NCI-H2196 (cell line): ENCODE data around the gene BICDL2.
A peak's percentile ranks its signal among the peaks of the same experiment; 100 is the strongest.

Source experiments
- DNase-seq: peaks from one replicate; lab custom pipeline; 2025; ENCODE audit not compliant: unreplicated experiment; lab: John Stamatoyannopoulos, UW

Gene BICDL2

DNA sequence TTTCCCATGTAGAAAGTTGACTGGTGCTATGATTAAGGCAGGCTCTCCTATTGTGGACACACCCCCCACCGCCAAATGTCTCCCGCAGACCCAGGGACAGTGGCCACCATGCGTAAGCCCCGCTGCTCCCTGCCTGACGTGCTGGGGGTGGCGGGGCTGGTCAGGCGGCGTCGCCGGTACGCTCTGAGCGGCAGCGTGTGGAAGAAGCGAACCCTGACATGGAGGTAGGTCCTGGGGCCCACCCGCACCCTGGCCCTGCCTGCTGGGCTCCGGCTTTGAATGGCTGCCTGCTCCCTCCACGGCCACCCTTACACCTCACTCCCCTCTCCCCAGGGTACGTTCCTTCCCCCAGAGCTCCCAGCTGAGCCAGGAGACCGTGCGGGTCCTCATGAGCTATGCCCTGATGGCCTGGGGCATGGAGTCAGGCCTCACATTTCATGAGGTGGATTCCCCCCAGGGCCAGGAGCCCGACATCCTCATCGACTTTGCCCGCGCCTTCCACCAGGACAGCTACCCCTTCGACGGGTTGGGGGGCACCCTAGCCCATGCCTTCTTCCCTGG, 13.3 kb upstream of the BICDL2 start:
- DNase-seq, result no peak

DNA sequence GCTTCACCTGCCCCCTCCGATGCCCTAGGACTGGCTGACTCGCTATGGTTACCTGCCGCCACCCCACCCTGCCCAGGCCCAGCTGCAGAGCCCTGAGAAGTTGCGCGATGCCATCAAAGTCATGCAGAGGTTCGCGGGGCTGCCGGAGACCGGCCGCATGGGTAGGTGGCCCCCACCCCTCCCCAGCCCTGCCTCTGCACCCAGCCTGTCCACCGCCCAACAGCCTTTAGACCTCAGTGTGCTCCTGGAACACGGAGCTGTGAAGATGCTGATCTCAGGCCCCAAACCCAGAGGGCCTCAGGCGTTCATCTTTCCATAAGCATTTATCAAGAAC, 10.6 kb upstream of the BICDL2 start:
- DNase-seq, result no peak

DNA sequence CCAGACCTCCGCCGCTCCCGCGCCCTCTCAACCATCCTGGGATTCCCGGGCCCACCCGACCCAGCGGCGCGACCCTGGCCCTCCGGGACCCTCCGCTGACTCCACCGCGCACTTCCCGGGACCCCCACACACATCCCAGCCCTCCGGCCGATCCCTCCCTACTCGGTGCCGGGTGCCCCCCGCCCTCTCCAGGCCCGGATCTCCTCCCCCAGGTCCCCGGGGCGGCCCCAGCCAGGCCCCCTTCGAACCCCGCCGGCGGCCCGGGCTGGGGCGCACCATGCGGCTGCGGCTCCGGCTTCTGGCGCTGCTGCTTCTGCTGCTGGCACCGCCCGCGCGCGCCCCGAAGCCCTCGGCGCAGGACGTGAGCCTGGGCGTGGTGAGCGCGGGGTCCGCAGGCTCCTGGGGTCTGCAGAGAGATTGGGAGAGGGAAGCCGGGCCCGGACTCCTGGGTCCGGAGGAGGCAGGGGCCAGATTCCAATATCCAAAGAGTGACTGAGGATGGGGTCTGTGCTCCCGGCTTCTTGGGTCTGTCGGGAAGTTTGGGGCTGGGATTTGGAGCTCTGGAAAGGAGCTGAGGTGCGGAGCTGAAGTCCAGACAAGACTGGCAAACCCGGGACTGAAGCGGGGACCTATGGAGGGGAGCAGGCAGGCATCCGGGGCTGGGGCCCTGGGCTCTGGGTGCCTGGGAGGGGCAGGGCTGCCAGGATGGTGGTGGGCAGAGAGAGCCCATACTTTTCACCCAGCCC, 10.1 kb upstream of the BICDL2 start:
- no peak for DNase-seq

DNA sequence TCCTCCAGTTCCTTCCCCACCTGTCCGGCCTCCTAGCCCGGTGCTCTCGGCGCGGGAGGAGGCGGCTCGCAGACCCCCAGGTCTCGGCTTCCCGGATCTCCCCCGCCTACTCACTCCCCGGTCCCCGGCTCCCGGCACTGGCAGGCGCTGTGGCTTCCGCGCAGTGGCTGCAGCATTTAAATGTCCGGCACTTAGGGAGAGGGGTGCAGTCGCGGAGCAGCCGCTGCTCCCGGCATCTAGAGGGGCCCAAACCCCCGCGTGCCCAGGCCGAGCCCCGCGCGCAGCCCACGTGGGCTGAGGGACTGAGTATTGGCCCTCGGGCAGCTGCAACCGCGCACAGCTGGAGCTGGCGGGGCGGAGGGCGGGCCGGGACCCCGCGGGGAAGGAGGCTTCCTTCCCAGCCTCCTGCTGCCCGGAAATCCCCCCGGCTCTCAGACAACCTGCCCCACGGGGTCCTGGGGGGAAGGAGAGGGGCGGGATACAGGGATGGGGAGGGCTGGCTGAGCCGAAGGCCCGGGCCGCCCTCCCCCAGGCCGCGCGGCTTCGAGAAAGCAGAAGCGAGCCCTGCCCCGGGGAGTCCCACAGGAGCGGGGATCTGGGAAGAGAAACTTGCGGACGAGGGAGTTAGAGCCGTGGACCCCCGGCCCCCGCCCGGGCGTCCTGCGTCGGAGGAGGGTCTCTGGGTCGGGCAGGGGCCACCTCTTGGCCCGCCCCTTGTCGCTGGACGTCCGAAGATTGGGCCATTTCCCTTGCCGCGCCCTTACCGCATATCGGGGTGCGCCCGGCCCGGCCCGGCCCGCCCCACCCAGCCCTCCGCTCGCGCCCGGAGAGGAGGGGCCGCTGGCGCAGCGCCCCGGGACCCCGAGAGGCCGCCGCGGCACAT, 9.3 kb upstream of the BICDL2 start, which contains the start of gene MMP25:
TSS of gene MMP25 (plus strand) at position 804 of the 883 bp plus-strand sequence. CDS start 357 bp downstream, outside the sequence.
- no peak for DNase-seq

DNA sequence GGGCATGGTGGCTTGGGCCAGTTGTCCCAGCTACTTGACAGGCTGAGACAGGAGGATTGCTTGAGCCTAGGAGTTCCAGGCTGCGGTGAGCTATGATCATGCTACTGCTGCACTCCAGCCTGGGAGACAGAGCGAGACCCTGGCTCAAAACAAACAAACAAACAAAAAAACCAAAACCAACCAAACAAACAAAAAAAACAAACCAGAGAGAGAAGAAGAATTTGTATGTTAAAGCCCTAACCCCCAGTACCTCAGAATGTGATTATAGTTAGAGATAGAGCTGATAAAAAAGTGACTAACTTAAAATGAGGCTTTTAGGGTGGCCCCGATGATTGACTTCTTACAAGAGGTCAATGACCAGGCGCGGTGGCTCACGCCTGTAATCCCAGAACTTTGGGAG, 8.0 kb upstream of the BICDL2 start:
- no peak for DNase-seq

DNA sequence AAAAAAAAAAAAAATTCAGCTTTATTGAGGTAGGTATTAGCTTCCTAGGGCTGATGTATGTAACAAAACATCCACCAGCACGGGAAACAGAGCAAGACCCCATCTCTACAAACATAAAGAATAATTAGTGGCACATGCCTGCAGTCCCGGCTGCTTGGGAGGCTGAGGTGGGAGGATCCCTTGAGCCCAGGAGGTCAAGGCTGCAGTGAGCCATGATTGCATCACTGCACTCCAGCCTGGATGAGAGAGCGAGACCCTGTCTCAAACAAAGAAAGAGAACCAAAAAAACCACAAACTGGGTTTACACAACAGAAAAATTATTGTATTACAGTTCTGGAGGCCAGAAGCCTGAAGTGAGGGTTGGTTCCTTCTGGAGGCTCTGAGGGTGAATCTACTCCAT, 5.6 kb upstream of the BICDL2 start:
- DNase-seq, result no peak

DNA sequence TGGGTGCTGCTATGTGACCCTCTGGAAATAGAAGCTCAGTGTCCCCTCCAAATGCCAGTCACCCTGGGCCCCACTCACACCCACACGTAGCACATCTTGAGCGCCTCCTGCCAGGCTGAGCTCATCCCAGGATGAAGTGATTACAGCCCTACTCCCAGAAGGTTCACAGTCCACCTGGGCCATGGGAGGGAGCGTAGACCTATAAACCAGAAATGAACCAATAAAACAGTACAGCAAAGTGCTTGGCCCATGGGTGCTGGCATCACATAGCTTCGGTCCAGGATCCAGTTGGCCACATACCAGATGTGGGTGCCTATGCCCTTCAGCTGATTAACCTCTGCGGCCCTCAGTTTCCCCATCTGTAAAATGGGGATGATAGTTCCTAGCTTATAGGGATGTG, 2.2 kb upstream of the BICDL2 start:
- DNase-seq, result no peak

DNA sequence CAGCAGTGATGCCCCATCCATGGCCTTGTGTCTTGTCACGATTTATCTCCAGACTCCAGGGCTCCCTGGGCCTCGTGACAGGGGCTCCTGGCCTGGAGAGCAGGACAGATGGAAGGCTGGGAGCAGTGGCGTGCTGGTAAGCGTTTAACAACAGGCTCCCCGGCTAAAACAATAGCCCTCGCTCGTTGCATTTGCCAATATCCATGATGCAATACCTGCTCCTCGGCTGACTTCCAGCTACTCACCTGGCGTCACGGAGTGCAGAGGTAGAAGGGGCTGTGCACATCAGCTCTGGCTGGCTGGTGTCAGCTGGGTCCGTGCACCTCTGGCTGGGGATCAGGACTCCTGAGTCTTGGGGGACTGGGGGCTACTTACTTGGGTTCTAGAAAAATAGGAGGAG, 1.5 kb upstream of the BICDL2 start:
- DNase-seq, result peak; percentile 62

DNA sequence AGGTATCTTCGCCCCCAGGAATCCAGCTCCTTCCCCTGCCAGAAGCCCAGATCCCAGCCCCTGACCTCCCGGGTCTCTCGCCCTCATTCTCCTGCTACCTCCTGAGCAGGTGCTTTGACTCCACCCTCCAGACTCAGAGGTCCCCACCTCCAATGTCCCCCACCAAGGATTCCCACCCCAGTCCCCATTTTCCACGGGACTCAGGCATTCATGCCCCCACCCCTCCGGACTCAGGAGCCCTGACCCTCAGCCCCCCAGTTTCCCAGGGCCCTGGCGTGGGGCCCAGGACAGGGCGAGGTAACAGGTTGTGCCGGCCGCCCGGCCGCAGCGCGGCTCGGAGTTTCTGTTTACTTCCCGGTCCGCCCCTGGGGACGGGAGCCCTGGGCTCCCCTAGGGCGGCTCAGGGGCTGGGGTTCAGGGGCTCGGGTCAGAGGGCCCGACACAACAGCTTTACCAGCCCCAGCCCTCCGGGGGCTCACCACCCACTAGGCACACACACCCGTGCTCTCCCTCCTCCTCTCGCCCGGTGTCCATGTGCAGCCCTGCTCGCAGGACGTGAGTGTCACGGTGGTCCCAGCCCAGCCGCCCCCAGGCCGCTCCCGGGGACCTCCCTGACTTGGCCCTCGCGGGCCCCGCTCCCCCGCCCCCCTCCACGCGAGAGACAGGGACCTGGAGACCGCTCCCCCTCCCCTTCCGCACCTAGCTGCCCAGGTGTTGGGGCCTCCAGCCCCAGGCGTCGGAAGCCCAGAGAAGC, 595 bp downstream of the BICDL2 start:
- no peak for DNase-seq

DNA sequence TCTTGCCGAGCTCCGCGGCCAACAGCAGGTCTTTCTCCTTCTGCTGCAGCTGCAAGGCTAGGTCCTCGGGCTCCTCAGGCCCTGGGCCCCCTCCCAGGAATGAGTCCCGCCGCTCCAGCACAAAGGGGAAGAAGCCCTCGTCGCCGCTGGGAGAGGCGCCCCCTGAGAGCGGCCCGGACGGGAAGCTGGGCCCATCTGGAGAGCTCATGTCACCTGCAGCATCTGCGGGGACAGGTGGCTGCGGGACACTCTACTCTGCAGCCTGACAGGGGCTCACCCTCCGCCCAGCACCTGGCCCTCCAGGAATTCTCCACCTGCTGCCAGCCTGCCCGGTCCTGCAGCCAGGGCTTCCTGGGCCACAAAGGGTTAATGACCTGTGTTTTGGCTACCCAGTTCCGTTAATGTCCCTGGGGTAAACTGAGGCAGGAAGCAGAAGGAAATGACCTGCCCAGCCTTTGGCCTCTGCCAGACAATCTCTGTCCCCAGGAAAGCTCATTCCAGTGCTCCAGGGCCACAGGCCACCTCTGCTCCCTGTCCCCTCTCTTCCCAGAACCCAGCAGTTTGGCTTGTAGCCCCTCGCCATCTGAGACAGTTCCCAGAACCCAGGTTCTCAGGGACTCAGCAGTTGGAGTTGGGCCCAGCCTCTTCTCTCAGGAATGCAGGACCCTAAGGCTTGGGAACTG, 1.3 kb downstream of the BICDL2 start:
- DNase-seq, result no peak

DNA sequence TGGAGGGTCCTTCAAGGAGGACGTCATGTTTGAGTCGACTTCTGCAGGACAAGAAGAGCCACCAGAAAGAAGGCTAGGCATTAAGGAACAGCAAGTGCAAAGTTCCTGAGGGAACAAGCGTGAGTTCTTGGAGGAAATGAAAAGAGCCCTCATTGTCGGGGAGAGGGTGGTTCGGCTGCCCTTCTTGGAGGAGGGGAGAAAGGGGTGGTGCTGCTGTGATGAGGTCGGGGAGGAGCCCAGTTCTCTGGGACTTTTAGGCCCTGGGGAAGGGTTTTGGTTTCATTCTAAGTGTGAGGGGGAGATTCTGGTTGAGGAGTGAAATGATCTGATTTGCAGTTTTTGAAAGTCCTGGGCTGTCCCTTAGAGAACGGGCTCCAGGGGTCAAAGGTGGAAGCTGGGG, 4.1 kb downstream of the BICDL2 start:
- no peak for DNase-seq

DNA sequence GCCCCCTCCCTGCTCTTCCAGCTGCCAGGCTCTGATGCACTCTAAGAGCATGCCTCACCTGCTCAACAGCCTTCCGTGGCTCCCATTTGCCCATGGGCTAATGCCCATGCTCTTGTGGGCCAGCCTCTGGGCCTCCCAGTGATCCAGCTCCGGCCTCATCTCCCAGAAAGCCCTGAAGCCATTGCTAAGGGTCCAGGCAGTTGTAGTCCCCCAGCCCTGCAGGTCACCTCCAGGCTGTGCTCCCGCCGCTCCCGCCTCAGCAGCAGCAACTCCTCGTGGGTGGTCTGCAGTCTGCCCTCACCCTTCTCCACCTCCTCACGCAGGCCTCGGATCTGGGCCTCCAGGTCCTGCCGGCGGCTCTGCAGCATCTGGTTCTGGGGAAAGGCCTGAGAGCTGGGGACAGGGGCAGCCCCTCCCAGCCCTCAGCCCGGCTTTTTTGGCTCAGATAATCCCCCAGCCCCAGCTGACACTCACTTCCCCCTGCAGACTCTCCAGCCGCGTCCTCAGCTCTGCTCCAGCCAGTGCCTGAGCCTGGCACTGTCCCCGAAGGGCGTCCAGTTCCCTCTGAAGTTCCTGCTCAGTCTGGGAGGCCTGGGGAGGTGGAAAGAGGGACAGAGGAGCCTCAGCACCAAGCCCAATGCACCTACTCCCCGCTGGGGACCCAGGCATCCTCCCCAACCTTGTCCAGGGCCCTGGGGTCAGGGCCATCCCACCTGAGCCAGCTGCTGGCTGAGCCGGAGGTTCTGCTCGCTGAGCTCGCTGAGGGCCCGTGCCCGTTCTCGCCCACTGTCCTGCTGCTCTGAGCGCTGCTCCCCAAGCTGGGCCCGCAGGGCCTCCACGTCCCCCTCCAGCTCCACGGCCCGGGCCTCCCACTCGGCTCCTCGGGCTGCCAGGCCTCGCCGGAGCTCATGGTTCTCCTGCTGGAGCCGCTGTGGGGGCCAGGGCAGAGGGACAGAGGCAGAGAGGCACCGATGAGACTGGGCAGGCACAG, 6.2 kb downstream of the BICDL2 start:
- no peak for DNase-seq

DNA sequence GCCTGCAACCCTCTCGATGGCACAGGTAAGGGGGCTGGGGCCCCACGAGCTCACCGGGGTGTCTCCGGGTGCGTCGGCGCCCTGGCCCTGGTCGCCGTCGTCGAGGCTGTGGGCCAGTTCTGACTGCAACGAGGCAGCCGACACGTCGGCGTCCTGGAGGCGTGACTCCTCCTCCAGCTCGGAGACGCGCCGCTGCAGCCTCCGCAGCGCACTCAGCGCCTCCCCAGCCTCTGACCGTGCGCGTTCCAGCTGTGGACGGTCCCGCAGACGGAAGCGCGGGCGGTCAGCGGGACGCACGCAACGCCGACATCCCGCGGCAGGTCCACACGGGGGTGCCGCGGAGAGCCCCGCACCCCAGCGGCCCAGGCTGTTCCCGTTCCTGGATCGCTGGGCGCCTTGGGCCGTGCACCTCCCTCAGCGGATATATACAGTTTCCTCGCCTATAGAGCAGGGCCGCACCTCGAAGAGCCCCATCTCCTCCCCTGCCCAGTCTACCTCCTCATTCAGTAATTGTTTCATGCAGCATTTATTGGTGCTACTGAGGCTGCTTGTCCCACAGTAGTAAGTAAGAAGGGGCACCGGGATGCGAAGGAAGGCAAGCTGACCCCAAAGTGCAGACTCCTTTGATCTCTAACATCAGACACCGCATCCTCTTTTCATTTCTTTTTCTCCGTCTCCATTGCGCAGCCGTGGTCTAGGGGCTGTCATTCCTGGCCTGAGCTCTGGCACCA, 7.1 kb downstream of the BICDL2 start:
- DNase-seq, result peak; percentile 59

DNA sequence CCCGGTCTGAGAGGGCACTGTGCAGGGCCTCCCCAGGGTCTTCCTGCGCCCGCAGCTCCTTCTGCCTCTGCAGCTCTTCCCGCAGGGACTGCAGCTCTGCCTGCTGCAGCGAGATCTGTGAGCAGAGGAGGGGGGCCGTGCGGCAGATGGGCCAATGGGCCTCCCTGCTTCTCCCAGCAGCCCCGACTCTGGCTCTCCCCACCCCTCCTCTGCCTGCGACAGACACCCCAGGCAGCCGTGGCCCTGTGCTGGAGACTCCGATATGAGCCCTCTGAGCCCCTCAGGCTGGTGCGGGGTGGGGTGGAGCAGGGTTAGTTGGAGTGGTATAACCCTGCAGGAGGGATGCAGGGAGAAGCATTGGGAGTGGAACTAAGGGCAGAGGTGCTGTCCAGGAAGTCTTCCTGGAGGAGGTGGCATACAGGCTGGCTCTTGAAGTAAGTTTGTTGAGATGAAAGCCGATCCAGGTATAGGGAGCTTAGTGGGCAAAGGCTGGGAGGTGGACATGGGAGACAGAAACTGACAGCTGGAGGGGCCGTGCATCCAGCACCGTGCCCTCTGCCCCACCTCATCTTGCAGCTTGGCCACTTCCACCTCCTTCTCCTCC, 7.9 kb downstream of the BICDL2 start:
- no peak for DNase-seq

DNA sequence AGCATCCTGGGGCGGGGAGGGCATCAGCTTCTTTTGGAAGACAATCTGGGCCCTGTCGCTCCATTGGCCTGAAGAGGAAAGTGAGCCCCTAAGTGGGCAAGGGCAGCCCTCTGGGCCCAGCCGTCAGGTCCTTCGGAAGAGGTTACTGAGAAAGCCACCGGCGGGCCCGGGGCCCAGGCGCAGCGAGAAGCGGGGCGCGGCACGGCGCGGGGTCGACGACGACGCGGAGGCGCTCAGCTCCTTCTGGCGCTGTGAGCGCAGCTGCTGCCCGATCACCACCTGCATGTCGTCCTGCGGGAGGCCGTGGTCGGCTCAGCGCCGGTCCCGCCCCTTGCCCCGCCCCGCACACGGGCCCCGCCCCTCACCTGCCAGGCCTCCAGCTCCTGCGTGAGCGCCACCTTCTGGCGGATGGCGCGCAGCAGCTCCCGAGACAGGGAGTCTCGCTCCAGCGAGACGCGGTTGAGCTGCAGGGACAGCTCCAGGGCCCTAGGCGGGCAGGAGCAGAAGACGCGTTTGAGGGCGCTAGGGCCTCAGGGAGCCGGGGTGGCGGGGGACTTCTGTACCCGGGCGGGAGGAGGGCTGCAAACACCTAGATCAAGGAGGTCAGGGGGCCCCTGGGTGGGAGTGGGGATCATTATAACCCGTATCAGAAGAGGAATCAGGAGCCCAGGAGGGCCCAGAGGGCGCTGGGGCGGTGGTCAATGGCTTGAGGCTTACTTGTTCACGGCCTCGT, 8.6 kb downstream of the BICDL2 start:
- DNase-seq, result peak; percentile 95

DNA sequence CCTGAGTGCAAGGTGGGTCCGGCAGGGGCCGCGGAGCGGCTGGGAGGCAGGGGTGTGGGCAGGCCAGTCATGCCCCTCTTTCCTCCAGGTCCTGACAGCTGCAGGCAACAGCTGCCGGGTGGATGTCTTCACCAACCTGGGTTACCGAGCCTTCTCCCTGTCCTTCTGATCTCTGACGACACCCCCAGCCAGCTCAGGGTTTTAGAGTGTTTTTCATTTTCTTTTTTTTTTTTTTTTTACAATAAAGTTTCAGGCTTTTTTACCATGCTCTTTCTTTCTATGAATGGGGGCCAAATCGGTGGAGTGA, 9.3 kb downstream of the BICDL2 start:
- no peak for DNase-seq

DNA sequence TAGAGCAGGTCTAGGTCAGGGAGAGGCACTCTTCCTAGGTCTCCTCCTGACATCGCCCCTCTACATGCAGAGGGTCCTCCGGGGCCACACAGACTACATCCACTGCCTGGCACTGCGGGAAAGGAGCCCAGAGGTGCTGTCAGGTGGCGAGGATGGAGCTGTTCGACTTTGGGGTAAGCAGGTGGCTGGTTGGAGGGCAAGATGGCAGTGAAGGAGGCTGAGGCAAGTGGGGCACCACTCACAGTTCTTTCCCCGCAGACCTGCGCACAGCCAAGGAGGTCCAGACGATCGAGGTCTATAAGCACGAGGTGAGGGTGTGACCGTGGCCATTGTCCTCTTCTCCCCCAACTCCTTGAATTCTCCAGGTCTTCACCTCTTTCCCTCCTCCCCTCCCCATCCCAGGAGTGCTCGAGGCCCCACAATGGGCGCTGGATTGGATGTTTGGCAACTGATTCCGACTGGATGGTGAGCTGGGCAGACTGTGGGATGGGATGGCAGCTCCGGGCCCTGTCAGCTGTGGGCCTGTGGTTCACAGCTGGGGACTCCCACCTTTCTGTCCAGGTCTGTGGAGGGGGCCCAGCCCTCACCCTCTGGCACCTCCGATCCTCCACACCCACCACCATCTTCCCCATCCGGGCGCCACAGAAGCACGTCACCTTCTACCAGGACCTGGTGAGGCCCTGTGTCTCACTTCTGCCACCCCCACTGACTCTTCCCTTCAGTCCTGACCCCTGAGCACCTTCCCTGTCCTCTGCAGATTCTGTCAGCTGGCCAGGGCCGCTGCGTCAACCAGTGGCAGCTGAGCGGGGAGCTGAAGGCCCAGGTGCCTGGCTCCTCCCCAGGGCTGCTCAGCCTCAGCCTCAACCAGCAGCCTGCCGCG, 9.9 kb downstream of the BICDL2 start:
- DNase-seq, result no peak
